Erythroblast (primary cell): ENCODE measurements around the gene NUP43.

Experiments
- GATA1 ChIP-seq: IDR thresholded peaks from 2 replicates; pipeline ENCODE4 v1.6.1; 2011; ENCODE audit warnings: low read depth, mild to moderate bottlenecking, control low read depth, low read length, moderate library complexity
- POLR2A ChIP-seq: IDR thresholded peaks from 2 replicates; pipeline ENCODE4 v1.6.1; 2011; ENCODE audit warnings: mild to moderate bottlenecking, low read length

GRCh38 chr6:149717255-149717587, 29.1 kb downstream of the NUP43 start:
- TF ChIP-seq POLR2A, result no peak
- TF ChIP-seq GATA1, result no peak
